ENCODE results near the gene SLC25A22.
A peak's percentile ranks its signal among the peaks of the same experiment; 100 is the strongest.

The SLC25A22 gene

DNA sequence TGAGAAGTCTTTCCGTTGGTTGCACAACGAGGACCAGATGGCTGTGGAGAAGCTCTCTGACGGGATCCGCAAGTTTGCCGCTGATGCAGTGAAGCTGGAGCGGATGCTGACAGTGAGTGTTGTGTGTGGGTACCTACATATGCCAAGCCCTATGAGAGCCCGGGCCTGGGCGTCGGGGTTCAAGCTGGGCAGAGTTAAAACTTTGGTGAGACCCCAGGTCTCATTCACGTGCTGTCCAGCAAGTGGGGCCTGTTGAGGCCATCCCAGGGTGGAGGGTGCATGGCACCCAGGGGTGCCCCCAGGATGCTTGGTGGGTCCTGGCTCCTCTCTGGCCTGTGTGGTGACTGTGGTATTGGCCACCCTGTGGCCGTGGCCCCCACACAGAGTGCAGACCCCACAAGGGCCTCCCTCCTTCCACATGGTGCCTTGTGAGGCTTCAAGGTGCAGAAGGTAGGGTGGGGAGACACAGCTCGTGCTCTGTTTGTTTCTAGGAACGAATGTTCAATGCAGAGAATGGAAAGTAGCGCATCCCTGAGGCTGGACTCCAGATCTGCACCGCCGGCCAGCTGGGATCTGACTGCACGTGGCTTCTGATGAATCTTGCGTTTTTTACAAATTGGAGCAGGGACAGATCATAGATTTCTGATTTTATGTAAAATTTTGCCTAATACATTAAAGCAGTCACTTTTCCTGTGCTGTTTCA, 33.6 kb downstream of the SLC25A22 start:
- TF ChIP-seq, protein P1, sequence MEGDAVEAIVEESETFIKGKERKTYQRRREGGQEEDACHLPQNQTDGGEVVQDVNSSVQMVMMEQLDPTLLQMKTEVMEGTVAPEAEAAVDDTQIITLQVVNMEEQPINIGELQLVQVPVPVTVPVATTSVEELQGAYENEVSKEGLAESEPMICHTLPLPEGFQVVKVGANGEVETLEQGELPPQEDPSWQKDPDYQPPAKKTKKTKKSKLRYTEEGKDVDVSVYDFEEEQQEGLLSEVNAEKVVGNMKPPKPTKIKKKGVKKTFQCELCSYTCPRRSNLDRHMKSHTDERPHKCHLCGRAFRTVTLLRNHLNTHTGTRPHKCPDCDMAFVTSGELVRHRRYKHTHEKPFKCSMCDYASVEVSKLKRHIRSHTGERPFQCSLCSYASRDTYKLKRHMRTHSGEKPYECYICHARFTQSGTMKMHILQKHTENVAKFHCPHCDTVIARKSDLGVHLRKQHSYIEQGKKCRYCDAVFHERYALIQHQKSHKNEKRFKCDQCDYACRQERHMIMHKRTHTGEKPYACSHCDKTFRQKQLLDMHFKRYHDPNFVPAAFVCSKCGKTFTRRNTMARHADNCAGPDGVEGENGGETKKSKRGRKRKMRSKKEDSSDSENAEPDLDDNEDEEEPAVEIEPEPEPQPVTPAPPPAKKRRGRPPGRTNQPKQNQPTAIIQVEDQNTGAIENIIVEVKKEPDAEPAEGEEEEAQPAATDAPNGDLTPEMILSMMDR (conservative IDR thresholded peaks at IDR 0.05; ENCODE audit: low read depth, low read length) = no peak
- Histone ChIP-seq H3K4me3 (IDR thresholded peaks at IDR 0.05; ENCODE audit: insufficient read depth, low read depth, low read length) (no peak overlapping the region), H3K27ac (no peak overlapping the region), H2AFZ (ENCODE audit: low read depth) (no peak overlapping the region), H3K79me2 (ENCODE audit: insufficient read depth, low read depth) (no peaks in the 10 kb centered on the region; the same call in 1 of the 2 replicates), H3K9ac (no peak overlapping the region), H3K4me2 (no peak overlapping the region), H3K36me3 (ENCODE audit: insufficient read depth) (peaks cover 10% of the 10 kb centered on the region; the same call in 1 of the 2 replicates), H3K4me1 (ENCODE audit: low read depth, poor library complexity, severe bottlenecking) (peaks cover 14% of the 10 kb centered on the region), H3K27me3 (ENCODE audit: insufficient read depth, low read depth) (no peaks in the 10 kb centered on the region), H4K20me1 (ENCODE audit: insufficient read depth) (no peaks in the 10 kb centered on the region)

DNA sequence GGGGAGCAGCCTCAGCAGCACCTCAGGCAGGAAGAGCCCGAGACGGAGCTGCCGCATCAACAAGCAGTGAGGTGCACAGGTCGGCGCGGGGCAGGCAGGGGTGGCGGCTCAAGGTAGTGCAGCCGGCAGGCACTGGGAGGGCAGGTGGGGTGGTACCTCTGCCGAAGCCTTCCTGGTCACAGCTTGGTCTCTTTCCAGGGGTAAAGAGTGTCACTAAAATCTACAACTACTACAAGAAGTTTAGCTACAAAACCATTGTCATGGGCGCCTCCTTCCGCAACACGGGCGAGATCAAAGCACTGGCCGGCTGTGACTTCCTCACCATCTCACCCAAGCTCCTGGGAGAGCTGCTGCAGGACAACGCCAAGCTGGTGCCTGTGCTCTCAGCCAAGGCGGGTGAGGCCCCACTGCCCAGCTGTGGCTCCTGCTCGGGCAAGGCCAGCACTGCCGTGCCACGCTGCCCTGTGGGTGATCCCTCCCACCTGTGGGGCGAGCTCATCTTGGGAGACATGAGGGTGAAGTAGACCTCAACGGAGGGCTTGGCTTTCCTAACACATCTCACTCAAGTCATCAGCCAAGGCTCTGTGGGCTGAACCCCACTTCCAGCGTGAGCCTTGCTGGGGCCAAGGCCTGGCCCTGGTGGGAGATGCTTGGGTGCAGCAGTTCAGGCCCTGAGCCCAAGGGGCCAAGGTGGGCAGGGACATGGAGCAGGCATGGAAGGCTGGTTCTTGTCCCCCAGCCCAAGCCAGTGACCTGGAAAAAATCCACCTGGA, 34.3 kb downstream of the SLC25A22 start:
- no peaks in the 10 kb centered on the region; the same call in 1 of the 2 replicates for H3K79me2 ChIP-seq (ENCODE audit: insufficient read depth, low read depth)
- no peak overlapping the region for H3K4me3 ChIP-seq (IDR thresholded peaks at IDR 0.05; ENCODE audit: insufficient read depth, low read depth, low read length)
- no peaks in the 10 kb centered on the region for H4K20me1 ChIP-seq (ENCODE audit: insufficient read depth)
- peaks cover 14% of the 10 kb centered on the region for H3K4me1 ChIP-seq (ENCODE audit: low read depth, poor library complexity, severe bottlenecking)
- no peak overlapping the region for H3K27ac ChIP-seq
- TF ChIP-seq, protein P1 (conservative IDR thresholded peaks at IDR 0.05; ENCODE audit: low read depth, low read length) = no peak
- peaks cover 10% of the 10 kb centered on the region; the same call in 1 of the 2 replicates for H3K36me3 ChIP-seq (ENCODE audit: insufficient read depth)
- no peak overlapping the region for H2AFZ ChIP-seq (ENCODE audit: low read depth)
- H3K9ac ChIP-seq = no peak overlapping the region
- no peaks in the 10 kb centered on the region for H3K27me3 ChIP-seq (ENCODE audit: insufficient read depth, low read depth)
- no peak overlapping the region for H3K4me2 ChIP-seq

DNA sequence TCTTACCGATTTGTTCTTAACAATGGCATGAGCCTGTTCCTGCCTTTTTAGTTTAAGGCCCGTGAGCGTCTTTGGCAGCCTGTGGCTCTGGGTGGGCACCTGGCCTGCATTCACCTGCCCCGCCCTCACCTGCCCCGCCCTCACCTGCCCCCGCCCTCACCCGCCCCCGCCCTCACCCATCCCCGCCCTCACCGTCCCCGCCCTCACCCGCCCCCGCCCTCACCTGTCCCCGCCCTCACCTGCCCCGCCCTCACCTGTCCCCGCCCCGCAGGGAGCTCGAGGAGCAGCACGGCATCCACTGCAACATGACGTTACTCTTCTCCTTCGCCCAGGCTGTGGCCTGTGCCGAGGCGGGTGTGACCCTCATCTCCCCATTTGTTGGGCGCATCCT, 35.0 kb downstream of the SLC25A22 start:
- Histone ChIP-seq H2AFZ (ENCODE audit: low read depth) (no peak overlapping the region), H3K4me3 (IDR thresholded peaks at IDR 0.05; ENCODE audit: insufficient read depth, low read depth, low read length) (no peak overlapping the region), H3K27ac (no peak overlapping the region; the same call in 1 of the 2 replicates), H3K4me2 (no peak overlapping the region), H4K20me1 (ENCODE audit: insufficient read depth) (no peaks in the 10 kb centered on the region), H3K4me1 (ENCODE audit: low read depth, poor library complexity, severe bottlenecking) (peaks cover 14% of the 10 kb centered on the region), H3K27me3 (ENCODE audit: insufficient read depth, low read depth) (no peaks in the 10 kb centered on the region), H3K36me3 (ENCODE audit: insufficient read depth) (peaks cover 10% of the 10 kb centered on the region; the same call in 1 of the 2 replicates), H3K9ac (no peak overlapping the region), H3K79me2 (ENCODE audit: insufficient read depth, low read depth) (no peaks in the 10 kb centered on the region; the same call in 1 of the 2 replicates)
- TF ChIP-seq, protein P1 (conservative IDR thresholded peaks at IDR 0.05; ENCODE audit: low read depth, low read length) = no peak

DNA sequence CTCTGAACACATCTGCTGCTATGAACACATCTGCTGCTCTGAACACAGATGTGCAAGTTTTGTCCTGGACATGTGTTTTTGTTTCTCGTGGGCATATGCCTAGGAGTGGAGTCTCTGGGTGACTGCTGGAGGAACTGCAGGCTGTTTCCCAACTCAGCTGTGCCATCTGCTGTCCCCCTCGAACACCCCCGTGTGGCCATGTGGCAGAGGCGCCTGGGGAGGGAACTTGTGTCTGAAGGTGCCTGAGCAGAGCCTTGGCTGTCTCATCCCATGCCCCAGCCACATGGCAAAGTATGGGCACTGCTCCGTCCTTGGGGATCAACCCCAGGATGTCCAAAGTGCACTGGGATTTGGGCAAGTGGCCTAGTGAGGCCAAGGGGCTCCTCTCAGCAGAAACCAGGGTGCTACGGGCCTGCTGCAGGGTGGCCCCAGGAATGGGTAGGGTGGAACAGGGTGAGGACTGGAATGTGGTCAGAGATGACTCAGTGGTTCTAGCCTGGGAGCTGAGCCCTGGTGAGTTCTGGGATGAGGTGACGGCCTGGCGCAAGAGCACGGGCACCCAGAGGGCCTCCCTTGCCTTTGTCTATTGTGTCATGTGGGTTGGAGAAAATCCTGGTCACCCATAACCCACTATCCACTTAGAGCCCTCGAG, 35.5 kb downstream of the SLC25A22 start:
- Histone ChIP-seq H3K79me2 (ENCODE audit: insufficient read depth, low read depth) (peaks cover 2% of the 10 kb centered on the region; the same call in 1 of the 2 replicates), H2AFZ (ENCODE audit: low read depth) (no peak overlapping the region), H3K27ac (peak overlapping the region; percentile 15; the same call in 1 of the 2 replicates), H3K4me2 (no peak overlapping the region), H3K36me3 (ENCODE audit: insufficient read depth) (peaks cover 10% of the 10 kb centered on the region; the same call in 1 of the 2 replicates), H3K9ac (no peak overlapping the region), H3K4me3 (IDR thresholded peaks at IDR 0.05; ENCODE audit: insufficient read depth, low read depth, low read length) (no peak overlapping the region), H3K4me1 (ENCODE audit: low read depth, poor library complexity, severe bottlenecking) (peaks cover 14% of the 10 kb centered on the region), H4K20me1 (ENCODE audit: insufficient read depth) (no peaks in the 10 kb centered on the region), H3K27me3 (ENCODE audit: insufficient read depth, low read depth) (no peaks in the 10 kb centered on the region)
- TF ChIP-seq, protein P1 (conservative IDR thresholded peaks at IDR 0.05; ENCODE audit: low read depth, low read length) = no peak
